Ascending aorta (tissue), 2 donors: ENCODE data around the gene ANK3. TPM values are rescaled to one million over a fixed set of nuclear protein-coding genes. Genes with fewer than 3 reads are reported as not detected.

Source experiments
- DNase-seq, 2 donors: peaks; one replicate each; pipeline ENCODE4 v3.0.0-alpha.2; 2019; ENCODE audit warnings: low spot score in 2 of 2
- H3K27ac ChIP-seq, 2 donors: fragments of 200-600 bp; sonication (generic); one replicate each; pipeline ENCODE4 v1.5.1; 2016 to 2017; ENCODE audit warnings: mild to moderate bottlenecking in 1 of 2
- H3K27me3 ChIP-seq: fragments of 200-600 bp; sonication (generic); one replicate; pipeline ENCODE4 v1.5.1; 2017
- H3K36me3 ChIP-seq, 2 donors: fragments of 200-600 bp; sonication (generic); one replicate each; pipeline ENCODE4 v1.5.1; 2016
- H3K4me1 ChIP-seq, 2 donors: fragments of 200-600 bp; sonication (generic); one replicate each; pipeline ENCODE4 v1.5.1; 2016 to 2017; ENCODE audit warnings: mild to moderate bottlenecking in 1 of 2
- H3K4me3 ChIP-seq, 2 donors: fragments of 200-600 bp; sonication (generic); one replicate each; pipeline ENCODE4 v1.5.1; 2016 to 2017; ENCODE audit warnings: mild to moderate bottlenecking in 1 of 2
- H3K9me3 ChIP-seq, 2 donors: fragments of 200-600 bp; sonication (generic); one replicate each; pipeline ENCODE4 v1.5.1; 2016
- CTCF ChIP-seq, 3 experiments: fragments of 200-600 bp in 2 of 3; fragments of 450-650 bp in 1 of 3; sonication (generic) in 2 of 3; IDR thresholded peaks; one replicate each; pipeline ENCODE4 v1.5.1; 2016 to 2019; ENCODE audit warnings: antibody characterized with exemption in 3 of 3, mild to moderate bottlenecking in 1 of 3, moderate library complexity in 1 of 3
- intact Hi-C: fragments of 100-400 bp; cut with DNase I; formaldehyde crosslinking; loops from one replicate; pipeline ENCODE4 v1.15.1; 2023
- total RNA-seq: library from RNA; depleted of rRNA; stranded (reverse); fragments of >200 nt; gene quantifications from one replicate; pipeline ENCODE4 v1.1.0, GENCODE V29; 2016

The ANK3 gene
- total RNA-seq, 1 donor from 2014 or later: 28.3 TPM

- Histone ChIP-seq H3K4me1 (peaks cover 4 to 6% of the 10 kb centered on the region in 2 donors), H3K4me3 (no peak overlapping the region), H3K36me3 (no peaks in the 10 kb centered on the region), H3K27ac (no peak overlapping the region), H3K27me3 (no peaks in the 10 kb centered on the region), H3K9me3 (no peaks in the 10 kb centered on the region)
- no peak for DNase-seq
- no peak for TF ChIP-seq CTCF (IDR thresholded peaks at IDR 0.05)
- intact Hi-C loops: loop anchor here (2.0 to 5.0 kb wide), 2 partner anchors 333 to 545 kb away; no protein-coding TSS in a partner anchor
These were observed 287.9 kb downstream of the ANK3 start for GRCh38 chr10:60101821-60102220.

GRCh38 chr10:60099998-60100747 lies 289.5 kb downstream of the ANK3 start:
- Histone ChIP-seq H3K4me1 (peaks cover under 1 to 6% of the 10 kb centered on the region in 2 donors), H3K36me3 (no peaks in the 10 kb centered on the region), H3K27ac (no peak overlapping the region), H3K9me3 (no peaks in the 10 kb centered on the region), H3K4me3 (no peak overlapping the region), H3K27me3 (no peaks in the 10 kb centered on the region)
- intact Hi-C loops: loop anchor here (1.0 to 5.0 kb wide), 3 partner anchors 108 to 547 kb away; no protein-coding TSS in a partner anchor
- peak; percentile 46 to 69 (median 63) for TF ChIP-seq CTCF (IDR thresholded peaks at IDR 0.05)
- no peak for DNase-seq

GRCh38 chr10:60098677-60099601 lies 290.7 kb downstream of the ANK3 start:
- H3K4me1 ChIP-seq: peaks cover 0 to 2% of the 10 kb centered on the region in 2 donors
- H3K36me3 ChIP-seq: no peaks in the 10 kb centered on the region
- no peak overlapping the region for H3K4me3 ChIP-seq
- no peaks in the 10 kb centered on the region for H3K27me3 ChIP-seq
- DNase-seq: no peak
- peak in 2 of 3 experiments; percentile 6 to 20 for TF ChIP-seq CTCF (IDR thresholded peaks at IDR 0.05)
- no peaks in the 10 kb centered on the region for H3K9me3 ChIP-seq
- no peak overlapping the region for H3K27ac ChIP-seq
- intact Hi-C loops: no loop called here

GRCh38 chr10:60096761-60097513 lies 292.7 kb downstream of the ANK3 start:
- Histone ChIP-seq H3K27me3 (no peaks in the 10 kb centered on the region), H3K27ac (no peak overlapping the region), H3K4me1 (no peaks in the 10 kb centered on the region), H3K36me3 (no peaks in the 10 kb centered on the region), H3K9me3 (no peaks in the 10 kb centered on the region), H3K4me3 (no peak overlapping the region)
- intact Hi-C loops: no loop called here
- TF ChIP-seq CTCF (IDR thresholded peaks at IDR 0.05): no peak
- DNase-seq: no peak

- intact Hi-C loops: no loop called here
- Histone ChIP-seq H3K36me3 (no peaks in the 10 kb centered on the region), H3K4me3 (no peak overlapping the region), H3K9me3 (no peaks in the 10 kb centered on the region), H3K27me3 (no peaks in the 10 kb centered on the region), H3K4me1 (peaks cover 0 to 3% of the 10 kb centered on the region in 2 donors), H3K27ac (no peak overlapping the region)
- no peak for DNase-seq
- no peak for TF ChIP-seq CTCF (IDR thresholded peaks at IDR 0.05)
These were observed 296.4 kb downstream of the ANK3 start for GRCh38 chr10:60093317-60093716.
